Measurements from ENCODE around the gene KANK2. TPM values are rescaled to one million over a fixed set of nuclear protein-coding genes. Genes with fewer than 3 reads are reported as not detected.

The KANK2 gene
- total RNA-seq, 1 donor from 2014 or later, result 84.7 TPM

- Mint-ChIP-seq H3K27me3 (ENCODE audit: low read depth) (no peaks in the 10 kb centered on the region), H3K4me1 (peaks cover 12% of the 10 kb centered on the region), H3K9me3 (no peaks in the 10 kb centered on the region), H3K27ac (no peak overlapping the region), H3K4me3 (peak overlapping the region; percentile 30), H3K36me3 (peaks cover 2% of the 10 kb centered on the region)
- no peak for DNase-seq (ENCODE audit: low spot score in 2 of 2, unreplicated experiment in 2 of 2)
- TF ChIP-seq, protein P1, sequence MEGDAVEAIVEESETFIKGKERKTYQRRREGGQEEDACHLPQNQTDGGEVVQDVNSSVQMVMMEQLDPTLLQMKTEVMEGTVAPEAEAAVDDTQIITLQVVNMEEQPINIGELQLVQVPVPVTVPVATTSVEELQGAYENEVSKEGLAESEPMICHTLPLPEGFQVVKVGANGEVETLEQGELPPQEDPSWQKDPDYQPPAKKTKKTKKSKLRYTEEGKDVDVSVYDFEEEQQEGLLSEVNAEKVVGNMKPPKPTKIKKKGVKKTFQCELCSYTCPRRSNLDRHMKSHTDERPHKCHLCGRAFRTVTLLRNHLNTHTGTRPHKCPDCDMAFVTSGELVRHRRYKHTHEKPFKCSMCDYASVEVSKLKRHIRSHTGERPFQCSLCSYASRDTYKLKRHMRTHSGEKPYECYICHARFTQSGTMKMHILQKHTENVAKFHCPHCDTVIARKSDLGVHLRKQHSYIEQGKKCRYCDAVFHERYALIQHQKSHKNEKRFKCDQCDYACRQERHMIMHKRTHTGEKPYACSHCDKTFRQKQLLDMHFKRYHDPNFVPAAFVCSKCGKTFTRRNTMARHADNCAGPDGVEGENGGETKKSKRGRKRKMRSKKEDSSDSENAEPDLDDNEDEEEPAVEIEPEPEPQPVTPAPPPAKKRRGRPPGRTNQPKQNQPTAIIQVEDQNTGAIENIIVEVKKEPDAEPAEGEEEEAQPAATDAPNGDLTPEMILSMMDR (IDR thresholded peaks at IDR 0.05; ENCODE audit: unreplicated experiment), result no peak
Observed at GRCh38 chr19:11199517-11199916, 2.2 kb upstream of the KANK2 start.

- Mint-ChIP-seq H3K9me3 (no peaks in the 10 kb centered on the region), H3K4me1 (peaks cover 12% of the 10 kb centered on the region), H3K4me3 (peak overlapping the region; percentile 68), H3K27me3 (ENCODE audit: low read depth) (no peaks in the 10 kb centered on the region), H3K36me3 (peaks cover 2% of the 10 kb centered on the region), H3K27ac (peak overlapping the region; percentile 56)
- TF ChIP-seq, protein P1 (IDR thresholded peaks at IDR 0.05; ENCODE audit: unreplicated experiment), result no peak
- DNase-seq (ENCODE audit: low spot score in 2 of 2, unreplicated experiment in 2 of 2), result no peak
Observed at GRCh38 chr19:11198769-11199424, 1.6 kb upstream of the KANK2 start.

- TF ChIP-seq, protein P1 (IDR thresholded peaks at IDR 0.05; ENCODE audit: unreplicated experiment), result no peak
- DNase-seq (ENCODE audit: low spot score in 2 of 2, unreplicated experiment in 2 of 2), result no peak
- Mint-ChIP-seq H3K9me3 (no peaks in the 10 kb centered on the region), H3K27me3 (ENCODE audit: low read depth) (no peaks in the 10 kb centered on the region), H3K4me1 (peaks cover 9% of the 10 kb centered on the region), H3K36me3 (peaks cover 2% of the 10 kb centered on the region), H3K4me3 (peak overlapping the region; percentile 68), H3K27ac (peak overlapping the region; percentile 66)
Observed at GRCh38 chr19:11198175-11198534, 810 bp upstream of the KANK2 start.

DNA sequence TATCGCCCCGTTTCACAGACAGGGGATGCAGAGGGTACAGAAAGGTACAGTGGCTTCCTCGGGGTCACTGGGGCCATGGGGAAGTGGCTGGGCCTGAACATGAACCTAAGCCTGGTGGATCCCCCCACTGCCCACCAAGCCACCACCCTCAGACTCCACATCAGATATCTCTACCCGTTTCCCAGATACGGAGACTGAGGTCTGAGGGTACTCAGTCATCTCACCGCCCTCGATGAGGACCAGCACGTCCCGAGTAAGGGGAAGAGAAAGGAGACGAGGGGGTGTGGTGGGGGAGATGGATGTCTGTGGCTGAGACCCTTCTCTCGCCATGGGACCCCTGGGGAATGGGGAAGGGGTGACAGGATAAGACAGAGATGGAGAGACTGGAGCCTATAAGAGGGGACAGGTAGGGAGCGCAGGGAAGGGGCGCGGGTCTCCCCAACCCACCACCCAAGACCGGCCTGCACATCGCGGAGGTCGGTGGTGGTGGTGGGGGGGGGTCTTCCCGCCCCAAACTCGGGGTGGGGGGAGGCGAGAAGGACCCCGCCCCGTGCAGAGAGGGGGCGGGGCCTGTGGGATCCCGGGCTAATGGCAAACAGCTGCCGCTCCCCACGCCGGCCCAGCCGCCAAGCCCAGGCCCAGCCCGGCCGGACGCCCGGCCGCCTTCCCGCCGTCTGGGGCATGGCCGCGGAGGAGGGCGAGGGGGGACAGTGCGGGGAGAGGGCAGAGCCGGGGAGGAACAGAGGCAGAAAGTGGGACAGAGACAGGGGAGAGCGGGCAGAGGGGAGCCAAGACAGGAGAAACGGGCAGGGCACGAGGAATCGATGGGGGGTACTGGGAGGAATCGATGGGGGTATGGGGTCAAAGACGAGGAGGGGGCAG, 698 bp downstream of the KANK2 start:
- H3K9me3 Mint-ChIP-seq, result no peaks in the 10 kb centered on the region
- peaks cover 7% of the 10 kb centered on the region for H3K4me1 Mint-ChIP-seq
- peak overlapping the region; percentile 76 for H3K4me3 Mint-ChIP-seq
- H3K27me3 Mint-ChIP-seq (ENCODE audit: low read depth), result no peaks in the 10 kb centered on the region
- peaks cover 7% of the 10 kb centered on the region for H3K36me3 Mint-ChIP-seq
- H3K27ac Mint-ChIP-seq, result peak overlapping the region; percentile 25
- TF ChIP-seq, protein P1 (IDR thresholded peaks at IDR 0.05; ENCODE audit: unreplicated experiment), result no peak
- DNase-seq (ENCODE audit: low spot score in 2 of 2, unreplicated experiment in 2 of 2), result peak in 1 of 2 experiments; percentile 53

- H3K4me3 Mint-ChIP-seq, result peak overlapping the region; percentile 76
- no peak for DNase-seq (ENCODE audit: low spot score in 2 of 2, unreplicated experiment in 2 of 2)
- no peaks in the 10 kb centered on the region for H3K27me3 Mint-ChIP-seq (ENCODE audit: low read depth)
- peaks cover 7% of the 10 kb centered on the region for H3K4me1 Mint-ChIP-seq
- TF ChIP-seq, protein P1 (IDR thresholded peaks at IDR 0.05; ENCODE audit: unreplicated experiment), result no peak
- H3K9me3 Mint-ChIP-seq, result no peaks in the 10 kb centered on the region
- H3K36me3 Mint-ChIP-seq, result peaks cover 9% of the 10 kb centered on the region
- peak overlapping the region; percentile 28 for H3K27ac Mint-ChIP-seq
Observed at GRCh38 chr19:11195681-11196080, 1.7 kb downstream of the KANK2 start.

Data from mesothelial cell of epicardium (in vitro differentiated cells).